GM18511 (cell line): ENCODE results near the gene KLK13.

Experiments used
- ATAC-seq: cut with Tn5 transposase; IDR thresholded peaks from one replicate; pipeline ENCODE4 v1.9.1; 2021; ENCODE audit warnings: mild to moderate bottlenecking, moderate library complexity; ENCODE audit not compliant: unreplicated experiment

KLK13 gene

DNA sequence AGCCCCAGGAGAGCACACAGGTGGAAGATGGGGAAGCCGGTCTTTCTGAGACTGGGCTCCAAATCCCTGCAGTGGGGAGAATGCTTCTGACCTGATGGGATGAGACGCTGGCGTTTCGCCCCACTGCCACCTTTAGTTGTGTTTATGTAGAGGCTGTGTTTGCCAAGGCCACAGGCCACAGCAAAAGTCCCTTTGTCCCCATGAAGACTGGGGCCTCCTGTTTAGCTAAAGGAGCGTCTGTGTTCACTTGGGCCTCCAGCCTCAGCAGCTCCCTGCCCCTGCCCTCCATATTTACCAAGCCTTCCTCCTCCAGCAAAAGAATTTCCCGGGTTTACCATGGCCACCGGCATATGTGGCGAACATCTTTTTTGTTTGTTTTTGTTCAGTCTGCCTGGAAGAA lies 28.2 kb upstream of the KLK13 start:
- no peak for ATAC-seq

DNA sequence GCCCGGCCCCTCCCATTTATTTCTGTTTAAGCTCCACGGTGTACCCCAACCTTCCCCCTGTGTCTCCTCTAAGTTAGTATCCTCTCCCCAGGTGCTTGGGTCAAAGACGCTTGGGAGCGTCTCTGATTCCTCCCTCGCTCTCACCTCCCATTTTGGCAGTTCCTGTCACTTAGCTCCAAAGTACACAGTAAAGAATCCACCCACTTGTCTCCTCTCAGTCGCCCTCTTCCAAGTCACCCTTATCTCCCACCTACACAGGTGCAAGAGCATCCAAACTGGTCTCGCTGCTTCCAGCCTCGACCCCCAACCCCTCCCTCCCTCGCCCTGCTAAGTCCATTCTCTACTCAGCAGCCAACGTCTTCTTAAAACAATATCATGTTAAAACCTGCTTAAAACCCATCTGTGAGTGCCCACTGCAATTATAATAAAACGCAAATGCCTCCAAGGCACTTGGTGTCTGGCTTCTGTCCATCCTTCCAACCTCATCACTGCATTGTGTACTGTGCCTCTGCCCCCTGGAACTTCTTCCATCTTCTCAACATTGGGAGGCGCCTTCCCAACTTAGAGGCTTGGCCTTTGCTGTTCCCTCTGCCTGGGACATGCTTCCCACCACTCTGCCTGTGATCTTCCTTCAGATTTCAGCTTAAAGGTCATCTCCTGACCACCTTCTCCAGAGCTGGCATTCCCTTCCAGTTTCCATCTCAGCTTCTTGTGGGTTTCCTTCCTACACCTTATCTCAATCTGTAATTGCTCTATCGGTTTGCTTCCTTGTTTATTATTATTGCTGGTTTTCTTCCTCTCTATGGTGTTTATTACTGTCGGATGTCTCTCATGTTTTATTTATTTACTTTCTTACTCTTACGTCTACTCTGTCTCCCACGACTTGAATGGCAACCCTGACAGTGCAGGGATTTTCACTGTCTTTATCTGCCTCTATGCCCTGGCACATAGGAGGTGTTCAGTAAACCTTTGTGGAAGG lies 27.3 kb upstream of the KLK13 start:
- no peak for ATAC-seq

DNA sequence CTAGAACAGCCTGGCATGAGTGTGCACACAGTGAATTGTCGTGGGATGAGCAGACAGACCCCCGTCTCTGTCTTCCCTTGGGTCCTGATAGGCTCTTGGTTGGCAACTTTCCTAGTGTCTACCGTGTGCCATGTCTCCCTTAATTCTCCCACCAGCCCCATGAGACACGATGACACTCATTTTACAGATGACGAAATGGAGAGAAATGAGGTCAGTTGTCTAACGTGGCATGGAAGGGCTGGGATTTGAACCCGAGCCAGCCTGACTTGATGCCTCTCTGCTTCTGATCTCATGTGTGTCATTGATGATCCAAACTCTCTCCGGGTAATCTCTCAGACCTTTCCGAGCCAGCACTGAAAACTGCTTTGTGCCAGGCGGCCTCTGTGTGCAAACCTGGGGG lies 26.2 kb upstream of the KLK13 start:
- no peak for ATAC-seq

DNA sequence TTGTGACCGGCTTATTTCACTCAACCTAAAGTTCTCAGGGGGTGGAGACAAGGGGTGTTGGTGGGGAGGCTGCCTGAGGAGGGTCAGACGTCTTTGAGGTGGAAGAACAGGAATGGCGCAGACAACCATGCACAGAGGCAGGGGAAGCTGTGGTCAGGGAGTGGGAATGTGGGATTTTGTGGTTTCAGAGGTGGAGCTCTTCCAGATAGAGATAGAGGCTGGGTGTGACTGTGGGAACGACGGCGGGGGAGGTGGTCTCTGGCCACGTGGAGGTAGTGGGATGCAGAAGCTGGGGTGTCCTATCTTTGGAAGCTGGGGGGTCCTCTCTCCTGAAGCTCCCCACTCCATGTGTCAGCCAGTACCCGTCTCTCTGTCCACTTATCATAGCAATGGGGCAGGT lies 25.6 kb upstream of the KLK13 start:
- no peak for ATAC-seq

DNA sequence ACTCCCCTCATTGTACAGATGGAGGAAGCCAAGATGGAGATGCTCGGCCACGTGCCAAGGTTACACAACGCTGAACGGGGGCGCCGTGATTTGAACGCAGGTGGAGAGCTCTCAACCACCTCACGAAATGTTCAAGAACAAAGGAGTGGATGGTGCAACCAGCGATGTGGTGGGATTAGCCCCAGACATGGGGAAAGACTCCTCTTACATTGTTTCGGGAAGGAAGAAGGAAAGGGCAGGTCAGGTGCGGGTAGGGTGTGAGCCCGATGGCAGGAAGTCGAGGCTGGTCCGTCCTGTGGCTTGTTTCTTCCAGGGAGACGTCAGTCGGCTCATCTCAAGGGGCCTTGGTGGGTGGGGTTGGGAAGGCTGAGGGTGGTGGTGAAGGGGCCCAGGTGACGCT lies 24.9 kb upstream of the KLK13 start:
- no peak for ATAC-seq

DNA sequence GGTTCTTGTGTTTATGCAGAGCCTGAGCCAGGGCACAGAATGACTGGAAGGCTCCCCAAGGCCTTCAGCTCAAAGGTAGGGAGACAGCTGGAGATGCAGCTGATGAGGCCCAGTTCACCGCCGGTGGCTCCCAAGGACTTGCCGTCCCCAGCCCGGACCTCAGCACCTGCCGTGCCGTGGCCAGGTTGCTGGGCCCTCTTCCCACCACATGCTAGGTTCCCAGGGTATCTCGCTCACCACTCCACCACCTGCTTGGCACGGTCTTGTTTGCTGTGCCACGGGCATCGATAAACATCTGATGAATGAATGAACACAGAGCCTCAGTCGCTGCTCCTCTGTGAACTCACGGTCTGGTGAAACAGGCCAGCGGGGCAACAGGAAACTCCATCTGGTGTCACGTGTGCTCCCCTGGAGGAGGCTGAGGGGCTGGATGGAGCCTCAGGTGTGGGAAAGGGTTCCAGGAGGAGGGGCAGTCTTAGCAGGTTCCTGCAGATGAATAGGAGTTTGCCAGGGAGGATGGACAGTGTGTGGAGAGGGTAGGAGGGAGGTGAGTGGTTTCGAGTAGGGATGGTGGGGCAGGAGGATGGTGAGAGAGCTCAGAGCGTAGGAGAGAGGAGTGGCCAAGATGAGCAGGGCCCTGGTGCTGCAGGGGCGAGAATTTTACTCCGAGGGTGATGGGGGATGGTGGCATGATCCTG lies 21.4 kb upstream of the KLK13 start:
- no peak for ATAC-seq

DNA sequence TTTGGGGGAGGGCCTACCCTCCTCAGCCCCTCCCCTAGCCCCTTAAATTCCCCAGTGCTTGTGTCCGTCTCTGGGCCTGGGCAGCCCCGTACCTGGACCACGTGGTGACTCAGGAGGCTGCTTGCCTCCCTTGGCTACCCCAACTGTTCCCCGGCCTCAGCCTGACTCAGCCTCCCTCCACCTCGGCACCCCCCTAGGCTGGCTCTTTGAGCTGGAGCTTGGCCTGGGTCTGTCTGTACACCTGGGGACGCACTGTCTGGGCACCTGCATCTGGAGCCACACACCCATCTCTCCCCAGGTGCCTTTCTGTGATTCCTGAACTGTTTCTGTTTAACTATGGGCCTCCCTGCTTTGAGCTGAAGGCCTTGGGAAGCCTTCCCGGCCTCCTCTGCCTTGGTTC lies 19.6 kb upstream of the KLK13 start:
- no peak for ATAC-seq

DNA sequence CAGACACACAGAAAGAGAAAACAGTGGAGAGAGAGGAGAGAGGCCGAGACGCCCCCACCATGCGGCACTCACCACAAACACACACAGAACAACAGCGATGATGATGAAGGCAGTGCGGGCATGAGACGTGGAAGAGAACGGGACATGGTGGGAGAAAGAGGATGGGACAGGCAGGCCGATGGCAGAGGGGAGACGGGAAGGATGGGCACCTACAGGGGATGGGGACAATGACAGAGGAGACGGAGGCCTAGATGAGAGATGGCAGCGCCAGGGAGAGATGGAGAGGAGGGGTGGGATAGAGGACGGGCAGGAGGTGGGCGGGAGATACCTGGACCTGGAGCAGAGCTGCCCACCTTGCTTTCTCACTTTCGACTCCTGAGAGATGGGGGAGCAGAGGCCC lies 18.9 kb upstream of the KLK13 start:
- ATAC-seq: no peak

DNA sequence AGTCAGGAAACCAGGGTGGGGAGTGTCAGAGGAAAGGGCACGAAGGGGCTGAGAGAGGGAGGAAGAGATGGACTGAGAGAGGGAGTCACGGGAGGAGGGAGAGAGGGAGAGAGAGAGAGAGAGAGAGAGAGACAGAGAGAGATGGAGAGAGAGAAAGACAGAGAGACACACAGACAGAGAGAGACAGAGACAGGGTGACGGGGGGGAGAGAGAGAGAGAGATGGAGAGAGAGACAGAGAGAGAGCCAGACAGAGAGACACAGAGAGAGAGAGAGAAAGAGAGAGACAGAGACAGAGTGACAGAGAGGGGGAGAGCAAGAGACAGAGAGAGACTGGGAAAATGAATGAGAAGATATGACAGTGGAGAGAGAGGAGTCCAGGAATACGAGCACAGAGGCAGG lies 18.3 kb upstream of the KLK13 start:
- no peak for ATAC-seq

DNA sequence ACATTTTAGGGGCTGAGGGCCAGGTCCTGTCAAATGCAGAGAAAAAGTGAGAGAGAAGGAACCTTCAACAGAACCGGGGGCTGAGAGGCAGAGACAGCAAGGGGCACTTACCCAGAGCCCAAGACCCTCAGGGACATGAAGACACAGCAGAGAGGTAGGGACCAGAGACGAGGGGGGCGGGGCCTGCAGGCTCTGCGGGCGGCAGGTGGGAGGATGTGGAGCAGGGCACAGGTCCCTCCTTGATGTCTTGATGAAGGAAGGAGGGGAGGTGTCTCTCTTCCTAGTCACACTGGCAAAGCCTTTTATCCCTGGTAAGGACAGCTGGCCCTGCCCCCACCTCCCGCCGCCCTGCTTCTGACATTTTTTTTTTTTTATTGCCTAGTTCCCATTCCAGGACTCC lies 17.7 kb upstream of the KLK13 start, which contains the start of gene KLK14:
KLK14 (minus strand) TSS at position 277 of the 400 bp plus-strand sequence; CDS start at position 4, 273 bp downstream.
- ATAC-seq: no peak

DNA sequence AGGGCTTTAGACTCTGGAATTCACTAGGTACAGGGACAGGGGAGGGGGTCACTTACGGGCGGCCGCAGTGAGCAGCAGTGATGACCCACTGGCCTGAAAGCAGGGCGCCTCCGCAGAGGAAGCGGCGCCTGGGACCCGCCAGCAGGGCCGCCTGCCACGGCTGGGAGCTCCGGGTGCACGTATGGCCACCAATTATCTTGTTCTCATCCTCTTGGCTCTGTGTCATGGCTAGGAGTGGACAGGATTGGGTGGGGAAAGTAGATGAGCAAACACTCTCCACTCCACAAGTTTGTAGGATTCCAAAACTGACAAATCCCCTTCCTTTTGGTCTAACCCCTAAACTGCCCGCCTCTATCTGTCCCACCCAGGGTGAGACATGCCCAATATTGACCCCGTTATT lies 16.6 kb upstream of the KLK13 start:
- no peak for ATAC-seq

DNA sequence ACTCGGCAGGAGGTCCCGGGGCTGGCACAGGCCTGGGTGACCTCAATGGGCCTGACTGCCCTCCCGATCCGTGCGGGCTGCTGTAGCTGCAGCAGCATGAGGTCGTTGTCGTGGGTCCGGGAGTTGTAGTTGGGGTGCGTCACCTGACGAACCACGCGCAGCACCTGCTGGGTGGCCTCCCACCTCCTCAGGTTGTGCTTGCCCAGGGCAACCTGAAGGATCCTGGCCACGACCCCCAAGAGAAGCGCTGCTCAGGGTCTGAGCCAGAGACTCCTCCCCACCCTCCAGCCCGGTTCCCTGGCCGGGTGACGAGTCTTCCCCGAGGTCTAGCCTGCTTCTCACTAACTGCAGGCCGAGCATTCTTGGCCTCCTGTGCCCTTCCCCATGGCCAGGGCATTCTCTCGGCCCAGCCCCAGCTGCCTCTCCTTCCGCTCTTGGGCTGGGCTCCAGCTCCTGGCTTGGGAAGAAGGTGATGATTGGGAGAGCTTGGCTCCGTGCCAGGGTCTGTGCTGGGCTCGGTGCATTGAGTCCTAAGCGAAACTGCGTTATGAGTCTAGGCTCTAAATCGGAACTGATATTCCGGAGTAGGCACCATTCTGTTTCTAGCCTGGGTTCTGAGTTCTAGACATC lies 14.7 kb upstream of the KLK13 start:
- no peak for ATAC-seq

DNA sequence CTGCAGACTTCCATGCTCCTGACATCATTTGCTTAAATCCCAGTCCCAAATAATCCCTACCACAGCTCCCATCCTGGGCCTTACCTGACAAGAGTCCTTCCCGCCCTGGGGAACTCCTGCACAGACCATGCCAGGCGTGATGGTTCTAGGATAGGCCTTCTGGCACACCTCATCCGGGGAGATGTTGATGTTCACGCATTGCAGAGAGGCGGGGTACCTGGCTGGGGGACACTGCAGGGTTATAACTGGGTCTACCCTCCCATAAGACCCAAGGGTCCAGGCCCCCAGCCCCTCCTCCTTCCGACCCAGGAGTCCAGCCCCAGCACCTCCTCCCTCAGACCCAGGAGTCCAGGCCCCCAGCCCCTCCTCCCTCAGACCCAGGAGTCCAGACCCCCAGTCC lies 13.8 kb upstream of the KLK13 start:
- no peak for ATAC-seq

DNA sequence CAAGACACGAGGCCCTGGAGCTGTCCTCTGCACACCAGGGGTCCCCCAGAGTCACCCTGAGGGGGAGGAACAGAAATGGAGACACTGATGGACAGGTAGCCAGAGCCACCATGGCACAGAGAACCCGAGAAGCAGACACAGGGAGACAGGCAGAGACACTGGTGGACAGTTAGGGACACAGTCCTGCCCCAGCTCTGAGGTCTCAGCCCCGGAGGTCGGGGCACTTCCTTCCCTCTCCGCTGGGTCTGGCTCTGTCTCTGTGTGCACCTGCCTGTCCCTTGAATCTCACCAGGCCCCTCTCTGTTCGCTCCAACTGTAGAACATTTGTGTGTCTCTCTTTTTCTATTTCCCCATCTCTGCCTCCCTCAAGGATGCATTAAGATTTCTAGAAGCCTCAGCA lies 13.2 kb upstream of the KLK13 start:
- ATAC-seq: no peak

DNA sequence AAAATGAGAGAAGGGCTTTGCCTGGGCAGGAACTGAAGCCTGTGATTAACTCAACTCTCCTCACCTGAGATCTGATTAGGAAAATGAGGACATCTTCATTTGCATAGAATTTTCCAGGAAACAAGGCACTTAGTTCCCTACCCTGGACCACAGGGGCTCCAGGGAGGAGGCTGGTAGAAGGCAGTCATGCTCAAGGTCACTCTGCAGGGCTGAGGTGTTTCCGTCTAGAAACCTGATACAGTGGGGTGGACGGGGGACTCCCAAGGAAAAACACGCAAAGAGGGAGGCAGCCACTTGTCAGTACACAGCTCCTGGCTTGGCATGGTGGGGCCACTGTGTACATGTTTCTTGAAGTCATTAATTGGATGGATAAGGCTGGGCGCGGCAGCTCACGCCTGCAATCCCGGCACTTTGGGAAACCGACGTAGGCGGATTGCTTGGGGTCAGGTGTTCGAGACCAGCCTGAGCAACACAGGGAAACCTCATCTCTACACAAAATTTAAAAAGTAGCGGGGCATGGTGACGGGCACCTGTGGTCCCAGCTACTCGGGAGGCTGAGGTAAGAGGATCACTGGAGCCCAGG lies 11.8 kb upstream of the KLK13 start:
- no peak for ATAC-seq

DNA sequence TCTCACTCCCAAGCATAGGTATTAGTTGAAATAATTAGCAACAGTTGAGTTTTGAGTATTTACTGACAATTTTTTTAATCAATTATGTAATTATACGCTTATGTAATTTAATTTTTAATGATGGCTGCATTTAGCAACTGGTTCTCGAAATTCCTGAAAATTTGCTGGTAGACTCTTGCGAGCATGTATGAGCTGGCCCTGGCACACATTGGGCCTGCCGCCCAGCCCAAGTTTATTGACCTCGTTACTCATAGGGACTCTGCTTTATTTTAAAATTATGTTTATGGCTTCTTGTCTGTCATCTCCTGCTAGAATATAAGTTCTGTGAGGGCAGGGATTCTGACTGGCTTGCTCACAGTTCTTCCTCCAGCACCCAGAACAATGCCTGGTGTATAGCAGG lies 11.1 kb upstream of the KLK13 start:
- no peak for ATAC-seq

DNA sequence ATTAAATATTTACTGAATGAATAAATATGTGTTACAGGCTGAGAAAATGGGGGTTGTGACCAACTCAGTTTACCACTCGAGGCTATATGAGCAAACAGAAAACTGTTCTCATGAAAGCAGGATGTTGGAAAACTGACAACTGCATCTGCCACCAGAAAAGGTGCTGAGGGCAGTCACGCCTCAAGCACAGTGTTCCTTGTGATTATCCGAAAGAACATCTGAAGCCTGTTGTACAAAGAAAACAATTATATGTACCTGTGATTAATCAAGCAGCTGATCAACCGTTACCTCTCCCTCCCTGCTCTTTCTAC lies 6.2 kb upstream of the KLK13 start:
- no peak for ATAC-seq

DNA sequence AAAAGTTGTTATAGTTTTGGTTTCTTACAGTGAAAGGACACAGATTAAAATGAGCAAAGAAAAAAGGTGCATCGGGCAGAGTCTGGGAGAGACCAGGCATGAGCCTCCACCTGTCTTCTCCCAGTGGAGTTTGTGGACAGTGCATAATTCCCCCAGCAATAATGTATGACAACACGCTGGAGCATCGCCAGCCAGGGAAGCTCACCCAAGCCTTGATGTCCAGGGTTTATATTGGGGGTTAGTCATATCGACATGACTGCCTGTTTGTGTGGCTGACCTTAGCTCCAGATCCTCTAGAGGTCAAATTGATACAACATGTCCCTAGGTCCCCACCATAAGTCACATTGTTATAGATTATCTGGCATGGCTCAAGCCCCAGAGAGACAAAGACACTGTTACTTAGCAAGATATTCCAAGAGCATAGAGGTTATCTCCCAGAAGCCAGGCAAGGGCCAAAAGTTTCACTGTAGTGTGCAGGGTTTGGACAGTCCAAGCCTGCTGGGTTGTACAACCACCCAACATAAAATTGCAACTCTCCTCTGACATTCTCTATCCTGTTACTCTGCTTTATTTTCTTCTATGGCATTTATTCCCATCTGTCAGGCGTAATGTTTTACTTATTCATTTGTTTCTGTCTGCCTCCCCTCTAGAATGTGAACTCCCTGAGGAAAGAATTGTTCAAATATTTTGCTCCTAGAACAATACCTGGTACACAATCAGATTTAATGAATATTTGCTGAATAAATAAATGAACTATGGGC lies 5.6 kb upstream of the KLK13 start:
- no peak for ATAC-seq

DNA sequence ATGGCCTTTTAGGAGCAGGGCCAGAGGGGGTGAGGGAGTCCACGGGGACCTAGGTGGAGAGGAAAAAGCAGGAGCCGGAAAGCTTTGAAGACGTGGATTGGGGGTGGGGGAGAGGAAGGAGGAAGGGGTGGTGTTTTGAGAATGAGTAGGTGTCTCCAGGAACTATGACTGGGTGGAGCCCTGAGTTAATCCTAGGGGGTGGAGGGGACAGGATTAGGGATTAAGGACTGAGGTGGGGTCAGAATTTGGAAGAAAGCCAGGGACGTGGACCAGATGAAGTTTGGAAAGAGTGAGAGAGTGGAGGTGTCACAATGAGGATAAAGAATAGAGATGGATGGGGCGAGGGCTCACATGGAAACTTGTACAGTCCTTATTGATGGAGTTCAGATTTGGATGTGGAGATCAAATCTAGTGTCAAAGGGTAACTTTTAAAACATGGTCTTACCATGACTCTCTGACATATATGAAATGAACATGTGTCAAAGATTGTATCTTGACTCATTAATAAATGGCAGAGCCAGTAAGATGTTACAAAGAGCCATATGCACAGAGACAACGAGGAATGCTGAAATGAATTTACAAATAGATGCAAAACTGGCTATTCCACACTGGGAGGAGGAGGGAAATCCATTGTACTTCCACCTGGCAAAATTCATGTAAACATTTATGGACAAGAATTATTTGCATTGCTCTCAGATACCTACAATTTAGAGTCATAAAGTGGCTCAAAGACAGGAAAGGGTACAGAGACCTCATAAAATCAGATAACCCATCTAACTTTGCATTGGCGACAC lies 1.7 kb upstream of the KLK13 start:
- no peak for ATAC-seq
